HepG2 (cell line): ENCODE measurements around the gene CADM3. TPM values are rescaled to one million over a fixed set of nuclear protein-coding genes. Genes with fewer than 3 reads are reported as not detected.

Experiments used
- ATAC-seq: fragments of 200-7000 bp; cut with Tn5 transposase; 3 replicates; pipeline ENCODE4 v1.9.1; 2020; ENCODE audit warnings: mild to moderate bottlenecking, moderate library complexity
- BruUV-seq: library from RNA; stranded (reverse); fragments of 400-500 nt; replicated peaks from 2 replicates; lab custom pipeline; 2021; lab: Mats Ljungman, UMichigan
- CTCF ChIA-PET: fragments of 300-600 bp; formaldehyde crosslinking; extraction: SDS; loops from one replicate; lab custom pipeline; 2021; ENCODE audit warnings: low total read pairs, inconsistent platforms, low intra/inter-chr PET ratio; lab: Yijun Ruan, JAX
- POLR2A ChIA-PET: fragments of 350-600 bp; sonication (Branson Sonifier 250); formaldehyde crosslinking; loops from one replicate; lab custom pipeline; 2020; ENCODE audit warnings: antibody characterized with exemption, inconsistent platforms; lab: Yijun Ruan, JAX
- DNase-seq: peaks from one replicate; pipeline ENCODE4 v3.0.0-alpha.2; 2015; ENCODE audit warnings: low spot score
- FAIRE-seq: peaks from 3 replicates; lab custom pipeline; 2011; peaks lifted over from hg19 to GRCh38; lab: Jason Lieb, UNC
- H2AFZ ChIP-seq: one replicate; pipeline ENCODE4 v1.6.1; 2011; ENCODE audit warnings: low read length, inconsistent platforms
- H3K27ac ChIP-seq: fragments of 300-600 bp; 3 replicates; pipeline ENCODE4 v1.8.0; 2011; ENCODE audit warnings: mixed run types, mild to moderate bottlenecking, mixed read lengths, low read length, inconsistent platforms; ENCODE audit not compliant: insufficient read depth; ENCODE audit errors: extremely low read length
- H3K27me3 ChIP-seq, 2 experiments: fragments of 200-600 bp in 1 of 2; 2 replicates in 1 of 2; 3 replicates in 1 of 2; pipeline versions ENCODE4 v1.6.0 to v1.8.0; 2011; ENCODE audit warnings: low read length in 2 of 2, mild to moderate bottlenecking in 2 of 2, moderate library complexity in 2 of 2, inconsistent platforms in 1 of 2; ENCODE audit not compliant: insufficient read depth in 2 of 2, control insufficient read depth in 1 of 2
- H3K36me3 ChIP-seq, 2 experiments: fragments of 200-600 bp in 1 of 2; replicated peaks in 1 of 2; 2 replicates in 1 of 2; 3 replicates in 1 of 2; pipeline versions ENCODE4 v1.5.1 to v1.8.0; 2011; ENCODE audit warnings: low read length in 2 of 2, inconsistent platforms in 1 of 2; ENCODE audit not compliant: insufficient read depth in 2 of 2, control insufficient read depth in 1 of 2
- H3K4me1 ChIP-seq: 2 replicates; pipeline ENCODE4 v1.5.1; 2012; ENCODE audit warnings: low read length, inconsistent platforms; ENCODE audit not compliant: insufficient read depth
- H3K4me2 ChIP-seq: 2 replicates; pipeline ENCODE4 v1.6.0; 2011; ENCODE audit warnings: low read depth, low read length, inconsistent platforms
- H3K4me3 ChIP-seq, 3 experiments: fragments of 200-600 bp in 1 of 3; sonication (generic), shearing (Covaris generic) in 1 of 3; replicated peaks in 1 of 3; 2 replicates each; pipeline ENCODE4 v1.5.1; 2011 to 2016; ENCODE audit warnings: low read length in 3 of 3, inconsistent platforms in 2 of 3, low read depth in 2 of 3, mild to moderate bottlenecking in 2 of 3, control low read depth in 1 of 3, mixed read lengths in 1 of 3; ENCODE audit not compliant: insufficient read depth in 1 of 3
- H3K79me2 ChIP-seq: one replicate; pipeline ENCODE4 v1.6.1; 2011; ENCODE audit warnings: low read length, inconsistent platforms; ENCODE audit not compliant: insufficient read depth
- H3K9ac ChIP-seq: 2 replicates; pipeline ENCODE4 v1.6.0; 2011; ENCODE audit warnings: mild to moderate bottlenecking, low read depth, low read length, inconsistent platforms; ENCODE audit not compliant: insufficient read depth
- H3K9me3 ChIP-seq: 2 replicates; pipeline ENCODE4 v1.5.1; 2012; ENCODE audit warnings: mild to moderate bottlenecking, low read length
- H4K20me1 ChIP-seq: 2 replicates; pipeline ENCODE4 v1.6.0; 2011; ENCODE audit warnings: inconsistent platforms, mild to moderate bottlenecking, low read length, moderate library complexity; ENCODE audit not compliant: insufficient read depth
- AFF4 ChIP-seq: sonication (generic); formaldehyde crosslinking; IDR thresholded peaks from 2 replicates; pipeline ENCODE4 v1.4.0; 2020; ENCODE audit warnings: missing genetic modification reagents
- ATM ChIP-seq: fragments of 450-650 bp; IDR thresholded peaks from 2 replicates; pipeline ENCODE4 v1.7.1; 2017; ENCODE audit warnings: mild to moderate bottlenecking, borderline replicate concordance
- CAMTA2 ChIP-seq: sonication (generic); formaldehyde crosslinking; IDR thresholded peaks from 2 replicates; pipeline ENCODE4 v1.4.0; 2020; ENCODE audit warnings: mild to moderate bottlenecking, missing genetic modification reagents, borderline replicate concordance
- DNMT3B ChIP-seq: conservative IDR thresholded peaks from 2 replicates; pipeline ENCODE4 v1.6.1; 2016; ENCODE audit warnings: missing biosample characterization, control low read depth
- ERF ChIP-seq: IDR thresholded peaks from 2 replicates; pipeline ENCODE4 v1.6.1; 2018; ENCODE audit warnings: missing biosample characterization, missing genetic modification reagents
- FOXO1 ChIP-seq: sonication (generic); formaldehyde crosslinking; IDR thresholded peaks from 2 replicates; pipeline ENCODE4 v1.4.0; 2020; ENCODE audit warnings: missing genetic modification reagents
- GFI1 ChIP-seq: sonication (generic); formaldehyde crosslinking; IDR thresholded peaks from 2 replicates; pipeline ENCODE4 v1.5.0; 2020; ENCODE audit warnings: missing genetic modification reagents, mild to moderate bottlenecking, borderline replicate concordance
- MBNL3 ChIP-seq: fragments of 250-450 bp; sonication (Bioruptor Pico); conservative IDR thresholded peaks from 2 replicates; pipeline ENCODE4 v1.8.0; 2022; ENCODE audit warnings: mild to moderate bottlenecking, inconsistent platforms
- RBFOX2 ChIP-seq: fragments of 200-400 bp; formaldehyde crosslinking; IDR thresholded peaks from 2 replicates; pipeline ENCODE4 v1.6.1; 2017; ENCODE audit warnings: low read depth, mild to moderate bottlenecking, low read length
- REL ChIP-seq: sonication (generic); formaldehyde crosslinking; conservative IDR thresholded peaks from 2 replicates; pipeline ENCODE4 v1.8.0; 2022; ENCODE audit warnings: mild to moderate bottlenecking, missing genetic modification reagents, moderate library complexity
- ZBTB25 ChIP-seq: IDR thresholded peaks from 2 replicates; pipeline ENCODE4 v1.6.1; 2018; ENCODE audit warnings: missing genetic modification reagents
- ZBTB7B ChIP-seq: sonication (generic); formaldehyde crosslinking; IDR thresholded peaks from 2 replicates; pipeline ENCODE4 v1.4.0; 2020; ENCODE audit warnings: missing genetic modification reagents
- ZNF563 ChIP-seq: sonication (generic); formaldehyde crosslinking; IDR thresholded peaks from 2 replicates; pipeline ENCODE4 v1.8.0; 2022; ENCODE audit warnings: mild to moderate bottlenecking, moderate library complexity, missing genetic modification reagents
- ZNF576 ChIP-seq: sonication (generic); formaldehyde crosslinking; IDR thresholded peaks from 2 replicates; pipeline ENCODE4 v1.4.0; 2020; ENCODE audit warnings: mild to moderate bottlenecking, missing genetic modification reagents
- ZNF660 ChIP-seq: sonication (generic); formaldehyde crosslinking; IDR thresholded peaks from 2 replicates; pipeline ENCODE4 v1.5.1; 2020; ENCODE audit warnings: mild to moderate bottlenecking, low read depth, missing genetic modification reagents, borderline replicate concordance
- WGBS: methylation state at CpG from one replicate; pipeline ENCODE4 v1.1.6; 2017; ENCODE audit warnings: low lambda C conversion rate; 5-methylcytosine and 5-hydroxymethylcytosine counted together
- in situ Hi-C: cut with HindIII; loops from 2 replicates; pipeline ENCODE4 v1.10.0; 2017; ENCODE audit warnings: low pct_unique_long_range_greater_than_20kb; ENCODE audit not compliant: extremely low pct_ligation_motif_present
- intact Hi-C: fragments of 100-400 bp; cut with micrococcal nuclease; formaldehyde crosslinking; loops from one replicate; pipeline ENCODE4 v1.10.0; 2022; ENCODE audit not compliant: unreplicated experiment
- polyA plus RNA-seq, 8 experiments: library from polyadenylated mRNA; depleted of rRNA in 3 of 8; stranded (reverse) in 7 of 8; unstranded in 1 of 8; fragments of >200 nt; fragmentation: Illumina TruSeq in 4 of 8; extraction: Trizol in 4 of 8; gene quantifications; 2 replicates each; pipeline versions ENCODE4 v1.2.1 to v1.2.3, GENCODE V29; 2011 to 2016; ENCODE audit warnings: low read depth in 4 of 8, missing spikeins in 1 of 8, mixed read lengths in 1 of 8; ENCODE audit not compliant: insufficient read depth in 1 of 8
- total RNA-seq, 5 experiments: library from RNA; depleted of rRNA; stranded (reverse); fragments of >200 nt; fragmentation: Illumina TruSeq; extraction: Trizol; gene quantifications; 2 replicates each; pipeline ENCODE4 v1.2.3, GENCODE V29; 2016; ENCODE audit warnings: low read depth in 1 of 5
- TF ChIP-seq, protein P1 (sequence below): sonication (generic); formaldehyde crosslinking; conservative IDR thresholded peaks from 2 replicates; pipeline ENCODE4 v1.4.0; 2020; ENCODE audit warnings: missing genetic modification reagents
- TF ChIP-seq, protein P2 (sequence below): sonication (generic); formaldehyde crosslinking; IDR thresholded peaks from 2 replicates; pipeline ENCODE4 v1.9.0; 2022; ENCODE audit warnings: low read depth, missing genetic modification reagents

The CADM3 gene
- total and polyA plus RNA-seq, 2 of the 13 experiments (the other 11 are each of a cell fraction or from before 2014, with no cell fraction given) = not detected

DNA sequence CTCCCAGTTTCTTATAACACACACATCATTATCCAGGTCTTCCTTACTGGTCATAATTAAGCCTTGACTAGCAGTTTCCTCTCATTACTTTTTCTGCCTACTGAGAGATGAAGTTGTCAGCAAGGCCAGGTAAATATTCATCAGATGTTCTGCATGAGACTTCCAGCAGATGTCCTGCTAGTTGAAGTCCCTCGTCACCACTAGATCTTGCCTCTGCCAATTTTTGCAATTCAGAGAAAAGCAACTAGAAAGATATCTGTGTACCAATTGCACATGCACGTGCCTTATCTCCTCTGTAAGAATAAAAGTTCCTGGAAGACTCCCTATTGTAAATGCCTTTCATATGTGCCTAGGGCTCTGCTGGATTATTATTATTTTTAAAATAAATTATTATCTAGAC lies 51.6 kb downstream of the CADM3 start:
- Histone ChIP-seq H3K27ac (no peak overlapping the region), H3K36me3 (no peaks in the 10 kb centered on the region), H3K4me1 (no peaks in the 10 kb centered on the region), H3K27me3 (no peaks in the 10 kb centered on the region), H3K9ac (no peak overlapping the region), H3K9me3 (no peaks in the 10 kb centered on the region), H2AFZ (no peak overlapping the region), H3K4me2 (no peak overlapping the region), H4K20me1 (no peaks in the 10 kb centered on the region), H3K79me2 (no peaks in the 10 kb centered on the region), H3K4me3 (no peak overlapping the region)
- no peak for DNase-seq
- no peak for FAIRE-seq
- ChIA-PET POLR2A (no interaction called here), CTCF (no interaction called here)
- no peak for ATAC-seq
- intact Hi-C loops (no loop called here), in situ Hi-C loops (no loop called here)
- TF ChIP-seq ZNF576 (no peak), ATM (no peak), DNMT3B (CRISPR knock-in tag) (no peak), CAMTA2 (CRISPR knock-in tag) (no peak), AFF4 (CRISPR knock-in tag) (no peak), ZBTB25 (CRISPR knock-in tag) (no peak), MBNL3 (no peak), ZBTB7B (CRISPR knock-in tag) (no peak), REL (CRISPR knock-in tag) (no peak), GFI1 (CRISPR knock-in tag) (no peak), RBFOX2 (no peak), ZNF563 (CRISPR knock-in tag) (no peak), FOXO1 (CRISPR knock-in tag) (no peak), ZNF660 (CRISPR knock-in tag) (no peak), ERF (CRISPR knock-in tag) (no peak)
- TF ChIP-seq, protein P1, sequence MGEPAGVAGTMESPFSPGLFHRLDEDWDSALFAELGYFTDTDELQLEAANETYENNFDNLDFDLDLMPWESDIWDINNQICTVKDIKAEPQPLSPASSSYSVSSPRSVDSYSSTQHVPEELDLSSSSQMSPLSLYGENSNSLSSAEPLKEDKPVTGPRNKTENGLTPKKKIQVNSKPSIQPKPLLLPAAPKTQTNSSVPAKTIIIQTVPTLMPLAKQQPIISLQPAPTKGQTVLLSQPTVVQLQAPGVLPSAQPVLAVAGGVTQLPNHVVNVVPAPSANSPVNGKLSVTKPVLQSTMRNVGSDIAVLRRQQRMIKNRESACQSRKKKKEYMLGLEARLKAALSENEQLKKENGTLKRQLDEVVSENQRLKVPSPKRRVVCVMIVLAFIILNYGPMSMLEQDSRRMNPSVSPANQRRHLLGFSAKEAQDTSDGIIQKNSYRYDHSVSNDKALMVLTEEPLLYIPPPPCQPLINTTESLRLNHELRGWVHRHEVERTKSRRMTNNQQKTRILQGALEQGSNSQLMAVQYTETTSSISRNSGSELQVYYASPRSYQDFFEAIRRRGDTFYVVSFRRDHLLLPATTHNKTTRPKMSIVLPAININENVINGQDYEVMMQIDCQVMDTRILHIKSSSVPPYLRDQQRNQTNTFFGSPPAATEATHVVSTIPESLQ (CRISPR knock-in tag) = no peak
- TF ChIP-seq, protein P2, sequence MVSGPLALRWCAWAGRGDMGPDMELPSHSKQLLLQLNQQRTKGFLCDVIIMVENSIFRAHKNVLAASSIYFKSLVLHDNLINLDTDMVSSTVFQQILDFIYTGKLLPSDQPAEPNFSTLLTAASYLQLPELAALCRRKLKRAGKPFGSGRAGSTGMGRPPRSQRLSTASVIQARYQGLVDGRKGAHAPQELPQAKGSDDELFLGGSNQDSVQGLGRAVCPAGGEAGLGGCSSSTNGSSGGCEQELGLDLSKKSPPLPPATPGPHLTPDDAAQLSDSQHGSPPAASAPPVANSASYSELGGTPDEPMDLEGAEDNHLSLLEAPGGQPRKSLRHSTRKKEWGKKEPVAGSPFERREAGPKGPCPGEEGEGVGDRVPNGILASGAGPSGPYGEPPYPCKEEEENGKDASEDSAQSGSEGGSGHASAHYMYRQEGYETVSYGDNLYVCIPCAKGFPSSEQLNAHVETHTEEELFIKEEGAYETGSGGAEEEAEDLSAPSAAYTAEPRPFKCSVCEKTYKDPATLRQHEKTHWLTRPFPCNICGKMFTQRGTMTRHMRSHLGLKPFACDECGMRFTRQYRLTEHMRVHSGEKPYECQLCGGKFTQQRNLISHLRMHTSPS = no peak
- no TSS peak for BruUV-seq
- WGBS = 5% methylated on average over 2 of the region's 2 CpGs
